Measurements from ENCODE around the gene LHX3.

DNA sequence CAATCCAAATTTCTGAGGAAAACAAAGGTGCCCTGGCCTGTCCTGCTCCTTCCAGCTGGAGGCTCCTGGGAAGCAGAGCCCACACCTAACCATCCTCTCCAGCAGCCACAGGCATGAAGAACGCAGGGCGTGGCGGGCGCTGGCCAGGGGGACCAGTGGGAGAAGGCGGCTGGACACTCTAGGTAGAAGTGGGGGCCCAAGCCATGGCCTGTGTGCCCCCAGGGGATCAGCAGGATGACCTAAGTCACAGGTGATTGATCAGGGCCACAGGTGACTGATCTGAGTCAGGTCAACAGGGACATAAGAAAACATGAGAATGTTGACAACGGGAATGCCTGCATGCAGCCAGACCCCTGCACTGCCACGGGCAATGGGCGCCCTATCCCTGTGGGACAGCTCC, 37.3 kb upstream of the LHX3 start:
- TF ChIP-seq, protein P1, sequence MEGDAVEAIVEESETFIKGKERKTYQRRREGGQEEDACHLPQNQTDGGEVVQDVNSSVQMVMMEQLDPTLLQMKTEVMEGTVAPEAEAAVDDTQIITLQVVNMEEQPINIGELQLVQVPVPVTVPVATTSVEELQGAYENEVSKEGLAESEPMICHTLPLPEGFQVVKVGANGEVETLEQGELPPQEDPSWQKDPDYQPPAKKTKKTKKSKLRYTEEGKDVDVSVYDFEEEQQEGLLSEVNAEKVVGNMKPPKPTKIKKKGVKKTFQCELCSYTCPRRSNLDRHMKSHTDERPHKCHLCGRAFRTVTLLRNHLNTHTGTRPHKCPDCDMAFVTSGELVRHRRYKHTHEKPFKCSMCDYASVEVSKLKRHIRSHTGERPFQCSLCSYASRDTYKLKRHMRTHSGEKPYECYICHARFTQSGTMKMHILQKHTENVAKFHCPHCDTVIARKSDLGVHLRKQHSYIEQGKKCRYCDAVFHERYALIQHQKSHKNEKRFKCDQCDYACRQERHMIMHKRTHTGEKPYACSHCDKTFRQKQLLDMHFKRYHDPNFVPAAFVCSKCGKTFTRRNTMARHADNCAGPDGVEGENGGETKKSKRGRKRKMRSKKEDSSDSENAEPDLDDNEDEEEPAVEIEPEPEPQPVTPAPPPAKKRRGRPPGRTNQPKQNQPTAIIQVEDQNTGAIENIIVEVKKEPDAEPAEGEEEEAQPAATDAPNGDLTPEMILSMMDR (IDR thresholded peaks at IDR 0.05; ENCODE audit: poor library complexity, severe bottlenecking), result no peak
- TF ChIP-seq EZH2 (IDR thresholded peaks at IDR 0.05; ENCODE audit: borderline replicate concordance, insufficient read depth, low read length, poor library complexity, severe bottlenecking), result no peak
- TF ChIP-seq RAD21 (conservative IDR thresholded peaks at IDR 0.05), result no peak
- TF ChIP-seq POLR2AphosphoS5 (IDR thresholded peaks at IDR 0.05), result no peak
- TF ChIP-seq, protein P2, sequence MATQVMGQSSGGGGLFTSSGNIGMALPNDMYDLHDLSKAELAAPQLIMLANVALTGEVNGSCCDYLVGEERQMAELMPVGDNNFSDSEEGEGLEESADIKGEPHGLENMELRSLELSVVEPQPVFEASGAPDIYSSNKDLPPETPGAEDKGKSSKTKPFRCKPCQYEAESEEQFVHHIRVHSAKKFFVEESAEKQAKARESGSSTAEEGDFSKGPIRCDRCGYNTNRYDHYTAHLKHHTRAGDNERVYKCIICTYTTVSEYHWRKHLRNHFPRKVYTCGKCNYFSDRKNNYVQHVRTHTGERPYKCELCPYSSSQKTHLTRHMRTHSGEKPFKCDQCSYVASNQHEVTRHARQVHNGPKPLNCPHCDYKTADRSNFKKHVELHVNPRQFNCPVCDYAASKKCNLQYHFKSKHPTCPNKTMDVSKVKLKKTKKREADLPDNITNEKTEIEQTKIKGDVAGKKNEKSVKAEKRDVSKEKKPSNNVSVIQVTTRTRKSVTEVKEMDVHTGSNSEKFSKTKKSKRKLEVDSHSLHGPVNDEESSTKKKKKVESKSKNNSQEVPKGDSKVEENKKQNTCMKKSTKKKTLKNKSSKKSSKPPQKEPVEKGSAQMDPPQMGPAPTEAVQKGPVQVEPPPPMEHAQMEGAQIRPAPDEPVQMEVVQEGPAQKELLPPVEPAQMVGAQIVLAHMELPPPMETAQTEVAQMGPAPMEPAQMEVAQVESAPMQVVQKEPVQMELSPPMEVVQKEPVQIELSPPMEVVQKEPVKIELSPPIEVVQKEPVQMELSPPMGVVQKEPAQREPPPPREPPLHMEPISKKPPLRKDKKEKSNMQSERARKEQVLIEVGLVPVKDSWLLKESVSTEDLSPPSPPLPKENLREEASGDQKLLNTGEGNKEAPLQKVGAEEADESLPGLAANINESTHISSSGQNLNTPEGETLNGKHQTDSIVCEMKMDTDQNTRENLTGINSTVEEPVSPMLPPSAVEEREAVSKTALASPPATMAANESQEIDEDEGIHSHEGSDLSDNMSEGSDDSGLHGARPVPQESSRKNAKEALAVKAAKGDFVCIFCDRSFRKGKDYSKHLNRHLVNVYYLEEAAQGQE (IDR thresholded peaks at IDR 0.05; ENCODE audit: borderline replicate concordance), result no peak
- no peak for TF ChIP-seq EP300 (conservative IDR thresholded peaks at IDR 0.05; ENCODE audit: poor library complexity, severe bottlenecking)
- no peak for TF ChIP-seq TAF1 (IDR thresholded peaks at IDR 0.05; ENCODE audit: low read depth)
